ENCODE data around the gene FLNA.
"Not testable (repeated sequence)": the region's sequence is repeated elsewhere in the genome, so short reads cannot be mapped to it uniquely, and the experiment has no call there.

FLNA gene

GRCh38 chrX:154374313-154375155 lies at the start of gene FLNA:
Gene FLNA, minus strand, starts transcription at chrX:154374634. Its CDS starts 3,389 bp downstream, at chrX:154371245.
- no peak for DNase-seq (ENCODE audit: low read depth in 2 of 2)

- DNase-seq (ENCODE audit: low read depth in 2 of 2) = no peak
These were observed 45.9 kb upstream of the FLNA start for GRCh38 chrX:154420402-154420756.

GRCh38 chrX:154419688-154420401 lies 45.4 kb upstream of the FLNA start:
- DNase-seq (ENCODE audit: low read depth in 2 of 2) = no peak

- DNase-seq (ENCODE audit: low read depth in 2 of 2) = no peak
These were observed 44.8 kb upstream of the FLNA start for GRCh38 chrX:154419189-154419588.

GRCh38 chrX:154417157-154417556 lies 42.7 kb upstream of the FLNA start:
- no peak for DNase-seq (ENCODE audit: low read depth in 2 of 2)

- no peak for DNase-seq (ENCODE audit: low read depth in 2 of 2)
These were observed 38.7 kb upstream of the FLNA start for GRCh38 chrX:154413142-154413541.

GRCh38 chrX:154412468-154412867 lies 38.0 kb upstream of the FLNA start:
- DNase-seq (ENCODE audit: low read depth in 2 of 2) = no peak

- DNase-seq (ENCODE audit: low read depth in 2 of 2) = peak in 1 of 2 donors; percentile 39
These were observed 37.5 kb upstream of the FLNA start for GRCh38 chrX:154411981-154412340.

- DNase-seq (ENCODE audit: low read depth in 2 of 2) = no peak
These were observed 34.9 kb upstream of the FLNA start, which contains the start of gene DNASE1L1 for GRCh38 chrX:154409222-154409871. Gene DNASE1L1, minus strand, starts transcription at chrX:154409254. Its CDS starts 3,686 bp downstream, at chrX:154405568.

GRCh38 chrX:154408659-154409221 lies 34.3 kb upstream of the FLNA start:
- no peak for DNase-seq (ENCODE audit: low read depth in 2 of 2)

GRCh38 chrX:154404625-154405192 lies 30.3 kb upstream of the FLNA start:
- no peak for DNase-seq (ENCODE audit: low read depth in 2 of 2)

- DNase-seq (ENCODE audit: low read depth in 2 of 2) = no peak
These were observed 29.4 kb upstream of the FLNA start for GRCh38 chrX:154403858-154404257.

GRCh38 chrX:154403192-154403591 lies 28.8 kb upstream of the FLNA start:
- no peak for DNase-seq (ENCODE audit: low read depth in 2 of 2)

- no peak for DNase-seq (ENCODE audit: low read depth in 2 of 2)
These were observed 28.2 kb upstream of the FLNA start for GRCh38 chrX:154402622-154403127.

- no peak for DNase-seq (ENCODE audit: low read depth in 2 of 2)
These were observed 27.6 kb upstream of the FLNA start for GRCh38 chrX:154401918-154402621.

- DNase-seq (ENCODE audit: low read depth in 2 of 2) = no peak
These were observed 26.8 kb upstream of the FLNA start for GRCh38 chrX:154401045-154401799.

- not testable (repeated sequence) for DNase-seq (ENCODE audit: low read depth in 2 of 2)
These were observed 26.0 kb upstream of the FLNA start for GRCh38 chrX:154400369-154400817.

GRCh38 chrX:154399527-154400368 lies 25.3 kb upstream of the FLNA start:
- no peak for DNase-seq (ENCODE audit: low read depth in 2 of 2)
